Stimulated activated CD4-positive, alpha-beta T cell treated with anti-CD3 and anti-CD28 coated beads, Interleukin-4, amount 100 ng/mL, for 24 hours (primary cell): ENCODE results near the gene PLEKHA4.
A peak's percentile ranks its signal among the peaks of the same experiment; 100 is the strongest.
"Not testable (repeated sequence)": the region's sequence is repeated elsewhere in the genome, so short reads cannot be mapped to it uniquely, and the experiment has no call there.

Source experiments
- DNase-seq: peaks from one replicate; pipeline ENCODE4 v3.0.0-alpha.2; 2020

PLEKHA4 gene

DNA sequence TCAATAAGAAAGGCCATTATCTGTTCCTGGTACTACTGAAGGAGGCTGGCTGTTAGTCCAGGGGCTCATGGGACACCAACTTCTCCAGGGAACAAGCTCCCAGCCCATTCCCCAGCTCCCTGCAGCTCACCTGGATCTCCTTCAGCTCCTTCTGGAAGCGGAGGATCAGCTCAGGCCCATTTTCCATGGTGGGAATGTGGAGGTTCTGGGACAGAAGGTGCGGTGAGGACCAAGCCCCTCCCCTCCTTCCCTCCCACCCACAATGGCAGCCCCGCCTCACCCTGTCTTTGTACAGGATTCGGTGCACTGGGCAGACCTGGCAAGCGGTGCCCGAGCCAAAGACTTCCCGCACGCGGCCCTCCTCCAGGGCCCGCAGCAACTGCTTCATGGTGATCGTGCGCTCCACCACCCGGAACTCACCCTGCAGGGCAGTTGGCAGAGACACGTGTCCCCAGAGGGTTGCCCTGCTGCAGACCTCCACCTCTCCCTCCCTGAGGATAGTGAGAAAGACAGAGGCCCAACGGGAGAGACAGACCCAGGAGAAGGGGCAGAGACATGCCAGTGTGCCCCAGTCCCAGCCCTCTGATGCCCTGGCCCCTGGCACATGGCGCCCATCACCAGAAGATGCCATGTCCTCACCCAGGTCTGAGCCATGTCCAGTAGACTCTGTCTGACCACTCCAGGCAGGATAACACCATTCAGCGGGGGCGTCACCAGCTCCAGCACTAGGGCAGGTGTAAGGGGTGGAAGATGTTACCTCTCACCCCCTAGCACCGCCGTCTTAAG lies 71.9 kb downstream of the PLEKHA4 start:
- no peak for DNase-seq

DNA sequence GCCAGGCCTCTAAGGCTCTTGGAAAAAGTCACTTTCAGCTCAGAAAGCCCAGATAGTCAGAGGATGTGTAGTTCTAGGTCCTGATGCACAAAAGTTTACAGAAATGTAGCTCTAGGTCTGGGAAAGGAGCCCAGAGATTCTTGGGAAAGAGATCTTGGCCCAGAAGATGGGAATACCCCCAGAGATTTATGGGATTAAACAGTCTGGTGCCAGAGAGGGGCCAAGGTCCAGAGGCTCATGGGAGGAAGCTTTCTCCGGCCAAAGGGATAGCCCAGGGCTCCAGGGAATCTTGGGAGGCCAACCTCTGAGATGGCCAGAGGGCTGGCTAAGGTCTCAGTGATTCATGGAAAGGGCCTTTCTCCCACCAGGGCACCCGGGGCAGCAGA lies 72.7 kb downstream of the PLEKHA4 start:
- no peak for DNase-seq

DNA sequence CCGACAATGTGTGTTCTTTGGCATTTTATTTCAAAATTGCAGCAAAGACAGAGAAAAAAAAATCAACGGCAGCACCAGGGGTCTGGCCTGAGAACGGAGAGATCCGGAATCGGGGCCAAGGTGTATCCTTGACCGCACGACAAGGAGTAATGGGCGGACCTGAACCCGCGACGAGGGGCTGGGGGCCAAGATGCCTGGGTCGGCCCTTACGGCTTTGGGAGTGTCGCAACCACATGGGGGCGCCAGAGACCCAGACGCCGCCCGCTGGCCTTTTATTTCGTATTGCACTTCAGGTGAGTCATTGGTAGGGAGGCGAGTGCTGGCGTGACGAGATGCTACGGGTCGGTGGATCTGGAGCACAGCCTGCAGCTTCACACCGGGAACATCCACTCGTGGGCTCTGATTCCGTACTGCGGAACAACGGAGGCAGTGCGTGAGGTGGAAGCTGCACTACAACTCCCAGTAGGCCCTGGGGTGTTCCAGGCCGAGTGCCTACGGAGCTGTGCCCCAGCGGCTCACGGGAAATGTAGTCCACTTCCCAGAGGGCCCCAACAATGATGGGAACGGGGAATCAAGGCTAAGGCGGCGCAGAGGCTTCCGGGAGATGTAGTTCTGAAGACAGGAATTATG lies 73.2 kb downstream of the PLEKHA4 start:
- peak; percentile 85 for DNase-seq

DNA sequence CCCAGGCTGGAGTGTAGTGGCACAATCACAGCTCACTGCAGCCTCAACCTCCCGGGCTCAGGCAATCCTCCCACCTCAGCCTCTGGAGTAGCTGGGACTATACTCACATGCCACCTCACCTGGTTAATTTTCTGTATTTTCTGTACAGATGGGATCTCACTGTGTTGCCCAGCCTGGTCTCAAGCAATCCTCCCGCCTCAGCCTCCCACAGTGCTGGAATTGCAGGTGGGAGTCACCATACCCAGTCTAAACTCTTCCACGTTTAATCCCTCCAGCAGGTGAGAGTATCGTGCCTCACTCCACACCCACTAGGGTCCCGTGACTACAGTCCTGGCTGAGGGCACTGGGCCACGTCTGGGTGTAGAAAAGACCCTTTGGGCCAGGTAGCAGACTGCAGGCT lies 74.1 kb downstream of the PLEKHA4 start:
- no peak for DNase-seq

DNA sequence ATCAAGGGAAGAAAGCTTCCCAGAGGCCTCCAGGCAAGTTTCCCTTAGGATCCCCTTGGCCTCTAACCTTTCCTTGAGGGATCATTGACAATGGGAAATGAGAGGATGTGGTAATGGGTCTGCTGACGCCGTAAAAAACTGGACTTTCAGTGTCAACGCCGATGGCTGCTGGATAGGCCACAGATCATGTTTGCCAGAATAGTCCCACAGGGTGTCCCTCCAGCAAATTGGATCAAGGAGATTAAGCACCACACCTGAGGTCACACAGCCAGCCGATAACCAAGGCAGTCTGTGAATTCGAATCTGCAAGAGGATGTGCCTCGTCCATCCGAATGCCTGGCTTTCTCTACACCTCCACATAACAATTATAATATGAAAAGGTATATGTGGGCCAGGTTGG lies 75.1 kb downstream of the PLEKHA4 start:
- DNase-seq = no peak

DNA sequence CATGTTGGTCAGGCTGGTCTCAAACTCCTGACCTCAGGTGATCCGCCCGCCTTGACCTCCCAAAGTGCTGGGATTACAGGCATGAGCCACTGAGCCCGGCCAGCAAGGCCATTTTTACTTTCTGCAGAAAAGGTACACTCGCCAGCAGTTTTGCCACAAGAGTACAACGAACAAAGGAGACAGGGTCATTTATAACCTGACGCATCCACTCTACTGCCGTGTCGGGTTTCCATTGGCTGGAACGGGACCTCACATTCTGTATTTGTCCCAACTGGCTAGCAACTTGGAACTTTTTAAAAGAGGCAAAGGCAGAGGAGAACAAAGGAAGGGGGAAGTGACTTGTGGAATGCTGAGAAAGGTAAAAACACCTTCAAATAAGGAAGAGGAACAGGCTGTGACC lies 81.1 kb downstream of the PLEKHA4 start:
- DNase-seq = not testable (repeated sequence)
